MM.1S (cell line): ENCODE data around the gene CA10.

Experiments
- EZH2 ChIP-seq: fragments of 300-600 bp; sonication (generic); optimal IDR thresholded peaks from 2 replicates; pipeline ENCODE3; 2017; ENCODE audit warnings: low read depth, mild to moderate bottlenecking, antibody characterized with exemption, low read length, mixed read lengths
- EZH2phosphoT487 ChIP-seq: fragments of 300-600 bp; sonication (generic); IDR thresholded peaks from 2 replicates; pipeline ENCODE4 v1.6.1; 2018; ENCODE audit warnings: antibody characterized with exemption, low read length
- TF ChIP-seq, protein P1 (sequence below): fragments of 300-600 bp; sonication (generic); IDR thresholded peaks from 2 replicates; pipeline ENCODE4 v1.5.1; 2016; ENCODE audit warnings: antibody characterized with exemption, low read length, mixed read lengths

DNA sequence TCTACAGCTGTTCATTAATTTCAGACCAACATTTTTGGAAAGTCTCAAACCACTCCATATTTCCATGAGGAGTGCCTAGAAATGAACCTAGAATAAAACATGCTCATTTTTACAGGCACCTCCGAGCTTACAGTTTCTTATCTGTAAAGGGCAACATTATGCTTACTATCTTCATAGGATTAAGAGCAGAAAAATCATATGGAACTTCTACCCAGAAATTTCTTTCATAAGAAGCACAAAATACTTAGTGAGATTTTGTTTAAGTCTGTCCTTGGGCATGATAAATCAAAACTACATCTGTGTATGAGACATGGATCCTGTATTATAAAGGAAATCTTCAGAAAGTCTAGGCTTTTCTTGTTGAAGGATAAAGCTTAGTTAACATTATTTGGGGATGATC is 187.4 kb downstream of the CA10 start:
- TF ChIP-seq, protein P1, sequence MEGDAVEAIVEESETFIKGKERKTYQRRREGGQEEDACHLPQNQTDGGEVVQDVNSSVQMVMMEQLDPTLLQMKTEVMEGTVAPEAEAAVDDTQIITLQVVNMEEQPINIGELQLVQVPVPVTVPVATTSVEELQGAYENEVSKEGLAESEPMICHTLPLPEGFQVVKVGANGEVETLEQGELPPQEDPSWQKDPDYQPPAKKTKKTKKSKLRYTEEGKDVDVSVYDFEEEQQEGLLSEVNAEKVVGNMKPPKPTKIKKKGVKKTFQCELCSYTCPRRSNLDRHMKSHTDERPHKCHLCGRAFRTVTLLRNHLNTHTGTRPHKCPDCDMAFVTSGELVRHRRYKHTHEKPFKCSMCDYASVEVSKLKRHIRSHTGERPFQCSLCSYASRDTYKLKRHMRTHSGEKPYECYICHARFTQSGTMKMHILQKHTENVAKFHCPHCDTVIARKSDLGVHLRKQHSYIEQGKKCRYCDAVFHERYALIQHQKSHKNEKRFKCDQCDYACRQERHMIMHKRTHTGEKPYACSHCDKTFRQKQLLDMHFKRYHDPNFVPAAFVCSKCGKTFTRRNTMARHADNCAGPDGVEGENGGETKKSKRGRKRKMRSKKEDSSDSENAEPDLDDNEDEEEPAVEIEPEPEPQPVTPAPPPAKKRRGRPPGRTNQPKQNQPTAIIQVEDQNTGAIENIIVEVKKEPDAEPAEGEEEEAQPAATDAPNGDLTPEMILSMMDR: no peak
- no peak for TF ChIP-seq EZH2
- no peak for TF ChIP-seq EZH2phosphoT487
